GM12875 (cell line): ENCODE measurements around the gene RAB1A.

Experiments
- H3K4me3 ChIP-seq: one replicate; pipeline ENCODE4 v1.5.1; 2011; ENCODE audit warnings: low read depth, low read length, control low read depth
- CTCF ChIP-seq: IDR thresholded peaks from 2 replicates; pipeline ENCODE4 v1.5.1; 2011; ENCODE audit warnings: low read depth, mild to moderate bottlenecking, control low read depth, inconsistent platforms, low read length, moderate library complexity, borderline replicate concordance; ENCODE audit not compliant: insufficient read depth

The RAB1A gene

GRCh38 chr2:65067806-65068553 lies 61.9 kb downstream of the RAB1A start:
- no peak for TF ChIP-seq CTCF
- H3K4me3 ChIP-seq: no peak overlapping the region

GRCh38 chr2:65064728-65065552 lies 65.0 kb downstream of the RAB1A start:
- peak; percentile 92 for TF ChIP-seq CTCF
- H3K4me3 ChIP-seq: no peak overlapping the region

GRCh38 chr2:65062843-65063825 lies 66.8 kb downstream of the RAB1A start:
- no peak for TF ChIP-seq CTCF
- no peak overlapping the region for H3K4me3 ChIP-seq

GRCh38 chr2:65061910-65062339 lies 68.0 kb downstream of the RAB1A start:
- TF ChIP-seq CTCF: no peak
- no peak overlapping the region for H3K4me3 ChIP-seq

GRCh38 chr2:65061146-65061909 lies 68.6 kb downstream of the RAB1A start:
- no peak overlapping the region for H3K4me3 ChIP-seq
- no peak for TF ChIP-seq CTCF

- H3K4me3 ChIP-seq: no peak overlapping the region
- TF ChIP-seq CTCF: no peak
Measured at GRCh38 chr2:65059071-65059470, 70.8 kb downstream of the RAB1A start.
